ENCODE results near the gene KCNH1. TPM values are rescaled to one million over a fixed set of nuclear protein-coding genes. Genes with fewer than 3 reads are reported as not detected.

KCNH1 gene
- total and polyA plus RNA-seq, 2 experiments from 2014 or later: 0.28 TPM; not detected in 1

DNA sequence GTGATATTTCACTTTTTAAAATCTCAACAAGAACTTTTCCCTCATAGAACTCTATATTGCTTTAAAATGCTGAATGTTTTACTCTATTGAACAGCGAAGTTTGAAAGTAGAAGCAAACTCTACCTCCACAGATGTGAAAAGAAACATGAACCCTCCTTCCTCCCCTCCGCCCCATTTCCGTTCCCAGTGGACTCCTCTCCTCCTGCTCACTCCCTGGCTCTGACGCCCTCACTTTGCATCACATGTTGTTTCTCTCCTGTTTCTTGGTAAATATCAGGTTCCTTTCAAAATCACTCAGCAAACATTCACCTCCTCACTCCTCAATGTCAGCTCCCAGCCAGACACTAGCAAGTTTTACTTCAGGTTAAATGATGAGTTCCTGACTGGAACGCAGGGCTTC, 34.6 kb downstream of the KCNH1 start:
- H3K9me3 Mint-ChIP-seq: peaks cover under 1% of the 10 kb centered on the region; the same call in 1 of the 3 replicates
- H3K4me3 ChIP-seq: no peak overlapping the region
- H3K4me2 ChIP-seq: no peak overlapping the region
- no peaks in the 10 kb centered on the region for H3K36me3 Mint-ChIP-seq (ENCODE audit: low read depth)
- no peaks in the 10 kb centered on the region for H3K27me3 ChIP-seq (ENCODE audit: insufficient read depth)
- no peak overlapping the region for H3K27ac ChIP-seq (ENCODE audit: low read depth)
- H3F3A ChIP-seq (replicated peaks; ENCODE audit: low read depth): no peaks in the 10 kb centered on the region
- TF ChIP-seq STAT1 (IDR thresholded peaks at IDR 0.05; ENCODE audit: unreplicated experiment) (no peak), ZNF114 (CRISPR knock-in tag; IDR thresholded peaks at IDR 0.05) (no peak), ZNF331 (CRISPR knock-in tag; IDR thresholded peaks at IDR 0.05; ENCODE audit: low read depth) (no peak), CREB1 (CRISPR knock-in tag; IDR thresholded peaks at IDR 0.05; ENCODE audit: low read depth) (no peak), EZH2phosphoT487 (IDR thresholded peaks at IDR 0.05; ENCODE audit: unreplicated experiment) (no peak), JUNB (IDR thresholded peaks at IDR 0.05; ENCODE audit: unreplicated experiment) (no peak), POLR2AphosphoS5 (IDR thresholded peaks at IDR 0.05; ENCODE audit: low read depth) (no peak), NANOG (IDR thresholded peaks at IDR 0.05; ENCODE audit: borderline replicate concordance) (no peak), EZH2 (IDR thresholded peaks at IDR 0.05; ENCODE audit: low read depth, unreplicated experiment) (no peak)
- TF ChIP-seq, protein P1, sequence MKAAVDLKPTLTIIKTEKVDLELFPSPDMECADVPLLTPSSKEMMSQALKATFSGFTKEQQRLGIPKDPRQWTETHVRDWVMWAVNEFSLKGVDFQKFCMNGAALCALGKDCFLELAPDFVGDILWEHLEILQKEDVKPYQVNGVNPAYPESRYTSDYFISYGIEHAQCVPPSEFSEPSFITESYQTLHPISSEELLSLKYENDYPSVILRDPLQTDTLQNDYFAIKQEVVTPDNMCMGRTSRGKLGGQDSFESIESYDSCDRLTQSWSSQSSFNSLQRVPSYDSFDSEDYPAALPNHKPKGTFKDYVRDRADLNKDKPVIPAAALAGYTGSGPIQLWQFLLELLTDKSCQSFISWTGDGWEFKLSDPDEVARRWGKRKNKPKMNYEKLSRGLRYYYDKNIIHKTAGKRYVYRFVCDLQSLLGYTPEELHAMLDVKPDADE (IDR thresholded peaks at IDR 0.05): no peak
- TF ChIP-seq, protein P2, sequence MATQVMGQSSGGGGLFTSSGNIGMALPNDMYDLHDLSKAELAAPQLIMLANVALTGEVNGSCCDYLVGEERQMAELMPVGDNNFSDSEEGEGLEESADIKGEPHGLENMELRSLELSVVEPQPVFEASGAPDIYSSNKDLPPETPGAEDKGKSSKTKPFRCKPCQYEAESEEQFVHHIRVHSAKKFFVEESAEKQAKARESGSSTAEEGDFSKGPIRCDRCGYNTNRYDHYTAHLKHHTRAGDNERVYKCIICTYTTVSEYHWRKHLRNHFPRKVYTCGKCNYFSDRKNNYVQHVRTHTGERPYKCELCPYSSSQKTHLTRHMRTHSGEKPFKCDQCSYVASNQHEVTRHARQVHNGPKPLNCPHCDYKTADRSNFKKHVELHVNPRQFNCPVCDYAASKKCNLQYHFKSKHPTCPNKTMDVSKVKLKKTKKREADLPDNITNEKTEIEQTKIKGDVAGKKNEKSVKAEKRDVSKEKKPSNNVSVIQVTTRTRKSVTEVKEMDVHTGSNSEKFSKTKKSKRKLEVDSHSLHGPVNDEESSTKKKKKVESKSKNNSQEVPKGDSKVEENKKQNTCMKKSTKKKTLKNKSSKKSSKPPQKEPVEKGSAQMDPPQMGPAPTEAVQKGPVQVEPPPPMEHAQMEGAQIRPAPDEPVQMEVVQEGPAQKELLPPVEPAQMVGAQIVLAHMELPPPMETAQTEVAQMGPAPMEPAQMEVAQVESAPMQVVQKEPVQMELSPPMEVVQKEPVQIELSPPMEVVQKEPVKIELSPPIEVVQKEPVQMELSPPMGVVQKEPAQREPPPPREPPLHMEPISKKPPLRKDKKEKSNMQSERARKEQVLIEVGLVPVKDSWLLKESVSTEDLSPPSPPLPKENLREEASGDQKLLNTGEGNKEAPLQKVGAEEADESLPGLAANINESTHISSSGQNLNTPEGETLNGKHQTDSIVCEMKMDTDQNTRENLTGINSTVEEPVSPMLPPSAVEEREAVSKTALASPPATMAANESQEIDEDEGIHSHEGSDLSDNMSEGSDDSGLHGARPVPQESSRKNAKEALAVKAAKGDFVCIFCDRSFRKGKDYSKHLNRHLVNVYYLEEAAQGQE (IDR thresholded peaks at IDR 0.05; ENCODE audit: unreplicated experiment): no peak
- TF ChIP-seq, protein P3, sequence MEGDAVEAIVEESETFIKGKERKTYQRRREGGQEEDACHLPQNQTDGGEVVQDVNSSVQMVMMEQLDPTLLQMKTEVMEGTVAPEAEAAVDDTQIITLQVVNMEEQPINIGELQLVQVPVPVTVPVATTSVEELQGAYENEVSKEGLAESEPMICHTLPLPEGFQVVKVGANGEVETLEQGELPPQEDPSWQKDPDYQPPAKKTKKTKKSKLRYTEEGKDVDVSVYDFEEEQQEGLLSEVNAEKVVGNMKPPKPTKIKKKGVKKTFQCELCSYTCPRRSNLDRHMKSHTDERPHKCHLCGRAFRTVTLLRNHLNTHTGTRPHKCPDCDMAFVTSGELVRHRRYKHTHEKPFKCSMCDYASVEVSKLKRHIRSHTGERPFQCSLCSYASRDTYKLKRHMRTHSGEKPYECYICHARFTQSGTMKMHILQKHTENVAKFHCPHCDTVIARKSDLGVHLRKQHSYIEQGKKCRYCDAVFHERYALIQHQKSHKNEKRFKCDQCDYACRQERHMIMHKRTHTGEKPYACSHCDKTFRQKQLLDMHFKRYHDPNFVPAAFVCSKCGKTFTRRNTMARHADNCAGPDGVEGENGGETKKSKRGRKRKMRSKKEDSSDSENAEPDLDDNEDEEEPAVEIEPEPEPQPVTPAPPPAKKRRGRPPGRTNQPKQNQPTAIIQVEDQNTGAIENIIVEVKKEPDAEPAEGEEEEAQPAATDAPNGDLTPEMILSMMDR (conservative IDR thresholded peaks at IDR 0.05; ENCODE audit: low read depth in 2 of 2): no peak
- TF ChIP-seq, protein P4, sequence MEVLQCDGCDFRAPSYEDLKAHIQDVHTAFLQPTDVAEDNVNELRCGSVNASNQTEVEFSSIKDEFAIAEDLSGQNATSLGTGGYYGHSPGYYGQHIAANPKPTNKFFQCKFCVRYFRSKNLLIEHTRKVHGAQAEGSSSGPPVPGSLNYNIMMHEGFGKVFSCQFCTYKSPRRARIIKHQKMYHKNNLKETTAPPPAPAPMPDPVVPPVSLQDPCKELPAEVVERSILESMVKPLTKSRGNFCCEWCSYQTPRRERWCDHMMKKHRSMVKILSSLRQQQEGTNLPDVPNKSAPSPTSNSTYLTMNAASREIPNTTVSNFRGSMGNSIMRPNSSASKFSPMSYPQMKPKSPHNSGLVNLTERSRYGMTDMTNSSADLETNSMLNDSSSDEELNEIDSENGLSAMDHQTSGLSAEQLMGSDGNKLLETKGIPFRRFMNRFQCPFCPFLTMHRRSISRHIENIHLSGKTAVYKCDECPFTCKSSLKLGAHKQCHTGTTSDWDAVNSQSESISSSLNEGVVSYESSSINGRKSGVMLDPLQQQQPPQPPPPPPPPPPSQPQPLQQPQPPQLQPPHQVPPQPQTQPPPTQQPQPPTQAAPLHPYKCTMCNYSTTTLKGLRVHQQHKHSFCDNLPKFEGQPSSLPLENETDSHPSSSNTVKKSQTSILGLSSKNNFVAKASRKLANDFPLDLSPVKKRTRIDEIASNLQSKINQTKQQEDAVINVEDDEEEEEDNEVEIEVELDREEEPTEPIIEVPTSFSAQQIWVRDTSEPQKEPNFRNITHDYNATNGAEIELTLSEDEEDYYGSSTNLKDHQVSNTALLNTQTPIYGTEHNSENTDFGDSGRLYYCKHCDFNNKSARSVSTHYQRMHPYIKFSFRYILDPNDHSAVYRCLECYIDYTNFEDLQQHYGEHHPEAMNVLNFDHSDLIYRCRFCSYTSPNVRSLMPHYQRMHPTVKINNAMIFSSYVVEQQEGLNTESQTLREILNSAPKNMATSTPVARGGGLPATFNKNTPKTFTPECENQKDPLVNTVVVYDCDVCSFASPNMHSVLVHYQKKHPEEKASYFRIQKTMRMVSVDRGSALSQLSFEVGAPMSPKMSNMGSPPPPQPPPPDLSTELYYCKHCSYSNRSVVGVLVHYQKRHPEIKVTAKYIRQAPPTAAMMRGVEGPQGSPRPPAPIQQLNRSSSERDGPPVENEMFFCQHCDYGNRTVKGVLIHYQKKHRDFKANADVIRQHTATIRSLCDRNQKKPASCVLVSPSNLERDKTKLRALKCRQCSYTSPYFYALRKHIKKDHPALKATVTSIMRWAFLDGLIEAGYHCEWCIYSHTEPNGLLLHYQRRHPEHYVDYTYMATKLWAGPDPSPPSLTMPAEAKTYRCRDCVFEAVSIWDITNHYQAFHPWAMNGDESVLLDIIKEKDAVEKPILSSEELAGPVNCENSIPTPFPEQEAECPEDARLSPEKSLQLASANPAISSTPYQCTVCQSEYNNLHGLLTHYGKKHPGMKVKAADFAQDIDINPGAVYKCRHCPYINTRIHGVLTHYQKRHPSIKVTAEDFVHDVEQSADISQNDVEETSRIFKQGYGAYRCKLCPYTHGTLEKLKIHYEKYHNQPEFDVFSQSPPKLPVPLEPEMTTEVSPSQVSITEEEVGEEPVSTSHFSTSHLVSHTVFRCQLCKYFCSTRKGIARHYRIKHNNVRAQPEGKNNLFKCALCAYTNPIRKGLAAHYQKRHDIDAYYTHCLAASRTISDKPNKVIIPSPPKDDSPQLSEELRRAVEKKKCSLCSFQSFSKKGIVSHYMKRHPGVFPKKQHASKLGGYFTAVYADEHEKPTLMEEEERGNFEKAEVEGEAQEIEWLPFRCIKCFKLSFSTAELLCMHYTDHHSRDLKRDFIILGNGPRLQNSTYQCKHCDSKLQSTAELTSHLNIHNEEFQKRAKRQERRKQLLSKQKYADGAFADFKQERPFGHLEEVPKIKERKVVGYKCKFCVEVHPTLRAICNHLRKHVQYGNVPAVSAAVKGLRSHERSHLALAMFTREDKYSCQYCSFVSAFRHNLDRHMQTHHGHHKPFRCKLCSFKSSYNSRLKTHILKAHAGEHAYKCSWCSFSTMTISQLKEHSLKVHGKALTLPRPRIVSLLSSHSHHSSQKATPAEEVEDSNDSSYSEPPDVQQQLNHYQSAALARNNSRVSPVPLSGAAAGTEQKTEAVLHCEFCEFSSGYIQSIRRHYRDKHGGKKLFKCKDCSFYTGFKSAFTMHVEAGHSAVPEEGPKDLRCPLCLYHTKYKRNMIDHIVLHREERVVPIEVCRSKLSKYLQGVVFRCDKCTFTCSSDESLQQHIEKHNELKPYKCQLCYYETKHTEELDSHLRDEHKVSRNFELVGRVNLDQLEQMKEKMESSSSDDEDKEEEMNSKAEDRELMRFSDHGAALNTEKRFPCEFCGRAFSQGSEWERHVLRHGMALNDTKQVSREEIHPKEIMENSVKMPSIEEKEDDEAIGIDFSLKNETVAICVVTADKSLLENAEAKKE (CRISPR knock-in tag; IDR thresholded peaks at IDR 0.05): no peak
- DNase-seq (ENCODE audit: low spot score) (no peak), ATAC-seq (no peak)
- 0 out of 2 replicates have a peak, but pooled peaks cover 3% of the 10 kb centered on the region for H3K9me2 ChIP-seq (ENCODE audit: insufficient read depth)
- no peaks in the 10 kb centered on the region for H3K36me3 ChIP-seq (ENCODE audit: insufficient read depth)
- H3K4me1 Mint-ChIP-seq: no peaks in the 10 kb centered on the region; the same call in 2 of the 3 replicates
- H3K4me1 ChIP-seq (ENCODE audit: insufficient read depth): no peaks in the 10 kb centered on the region; the same call in 1 of the 2 replicates
- H3K27ac Mint-ChIP-seq: no peak overlapping the region
- H3K4me3 Mint-ChIP-seq: no peak overlapping the region
- H4K20me1 ChIP-seq (replicated peaks; ENCODE audit: insufficient read depth): no peaks in the 10 kb centered on the region
- H3K79me2 ChIP-seq (replicated peaks; ENCODE audit: insufficient read depth): no peaks in the 10 kb centered on the region
- no peak overlapping the region for H2AFZ ChIP-seq
- H3K27me3 Mint-ChIP-seq (ENCODE audit: insufficient read depth, low read depth, poor library complexity): peaks cover 6% of the 10 kb centered on the region

Measured in GM23338 (cell line).